Measurements from ENCODE around the gene PLEKHA3. TPM values are rescaled to one million over a fixed set of nuclear protein-coding genes. Genes with fewer than 3 reads are reported as not detected.

The PLEKHA3 gene
- total and polyA plus RNA-seq, 9 of the 15 experiments (the other 6 are each of a cell fraction or from before 2014, with no cell fraction given): 2.3 to 23.4 (median 10.5) TPM

DNA sequence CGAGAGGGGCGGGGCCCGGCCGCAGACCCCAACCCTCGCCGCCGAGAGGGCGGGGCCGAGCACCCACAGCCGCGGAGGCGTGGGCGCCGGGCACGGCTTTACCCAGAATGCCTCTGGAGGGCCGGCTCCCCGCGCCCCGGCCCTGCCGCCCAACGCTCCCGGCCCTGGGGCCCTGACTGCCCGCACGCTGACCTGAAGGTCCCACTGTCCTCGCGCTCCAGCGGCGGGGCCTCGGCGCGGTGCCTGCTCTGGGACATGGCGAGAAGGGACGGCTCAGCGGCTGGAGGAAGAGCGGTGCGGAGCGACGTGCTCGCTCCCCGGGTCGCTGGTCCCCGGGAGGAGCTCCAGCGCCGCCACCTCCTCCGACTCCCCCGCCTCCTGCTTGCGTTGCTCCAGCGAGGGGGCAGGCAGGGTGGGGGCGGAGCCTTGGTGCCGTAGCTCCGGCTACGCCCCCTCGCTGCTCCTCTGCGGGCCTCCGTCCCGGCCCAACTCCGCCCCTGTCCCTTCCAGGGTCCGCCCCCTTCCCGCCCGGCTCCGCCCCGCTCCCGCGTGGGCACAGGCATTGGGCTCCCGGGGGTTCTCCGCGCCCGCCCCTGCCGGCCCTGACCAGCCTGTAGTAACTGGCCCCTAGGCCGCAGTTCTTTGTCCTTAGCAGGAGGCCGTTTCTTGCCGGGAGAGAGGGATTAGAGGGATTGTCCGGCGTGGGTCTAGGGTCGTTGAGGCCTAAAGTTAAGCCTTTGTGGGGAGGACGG lies 29.3 kb upstream of the PLEKHA3 start, which contains the start of the genes PJVK and PRKRA (continued):
- TF ChIP-seq SUPT5H (IDR thresholded peaks at IDR 0.05) (peak; percentile 99), ZNF263 (CRISPR knock-in tag; IDR thresholded peaks at IDR 0.05; ENCODE audit: borderline replicate concordance) (peak; percentile 43; the same call in 1 of the 2 replicates)

DNA sequence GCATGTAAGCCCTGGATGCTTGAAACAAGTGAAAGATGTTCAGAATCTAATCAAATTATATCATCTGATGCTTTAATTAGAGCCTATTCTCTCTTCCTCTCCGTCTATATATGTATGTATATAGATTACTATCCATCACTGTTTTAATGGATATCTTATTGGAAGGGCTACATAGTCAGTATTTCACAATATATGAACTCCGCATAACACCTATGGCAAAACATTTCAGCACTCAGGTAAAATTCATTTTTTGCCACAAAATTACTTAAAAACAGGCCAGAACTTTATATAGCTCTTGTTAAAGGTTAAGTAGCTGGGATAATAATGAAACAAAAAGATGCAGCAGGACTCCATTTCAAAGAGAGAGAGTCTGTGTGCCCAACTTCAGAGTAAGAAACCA lies 27.9 kb upstream of the PLEKHA3 start:
- no peaks in the 10 kb centered on the region for H3K9me1 ChIP-seq (ENCODE audit: control insufficient read depth, insufficient read depth, low read length)
- peaks cover 32% of the 10 kb centered on the region for H3K79me2 ChIP-seq (ENCODE audit: control insufficient read depth, insufficient read depth, low read length)
- WGBS (ENCODE audit: insufficient coverage, low coverage, missing lambda C conversion rate): 92% methylated on average over 2 of the region's 2 CpGs
- ChIA-PET CTCF (ENCODE audit: low intra/inter-chr PET ratio) (no interaction called here), POLR2A (interaction anchor here (1.0 kb wide), 1 partner anchor 22 kb away, joined by 3 read pairs; no protein-coding TSS in a partner anchor)
- TF ChIP-seq MXI1 (IDR thresholded peaks at IDR 0.05; ENCODE audit: low read depth, low read length) (no peak), CEBPG (CRISPR knock-in tag; IDR thresholded peaks at IDR 0.05) (no peak), CEBPG (tag; conservative IDR thresholded peaks at IDR 0.05 in 1 of 2, IDR thresholded peaks at IDR 0.05 in 1 of 2) (peak in 1 of 2 experiments; percentile 45; a peak in 1 of 4 replicates), ZNF408 (CRISPR knock-in tag; IDR thresholded peaks at IDR 0.05; ENCODE audit: low read depth) (no peak)
- TF ChIP-seq, protein P1, sequence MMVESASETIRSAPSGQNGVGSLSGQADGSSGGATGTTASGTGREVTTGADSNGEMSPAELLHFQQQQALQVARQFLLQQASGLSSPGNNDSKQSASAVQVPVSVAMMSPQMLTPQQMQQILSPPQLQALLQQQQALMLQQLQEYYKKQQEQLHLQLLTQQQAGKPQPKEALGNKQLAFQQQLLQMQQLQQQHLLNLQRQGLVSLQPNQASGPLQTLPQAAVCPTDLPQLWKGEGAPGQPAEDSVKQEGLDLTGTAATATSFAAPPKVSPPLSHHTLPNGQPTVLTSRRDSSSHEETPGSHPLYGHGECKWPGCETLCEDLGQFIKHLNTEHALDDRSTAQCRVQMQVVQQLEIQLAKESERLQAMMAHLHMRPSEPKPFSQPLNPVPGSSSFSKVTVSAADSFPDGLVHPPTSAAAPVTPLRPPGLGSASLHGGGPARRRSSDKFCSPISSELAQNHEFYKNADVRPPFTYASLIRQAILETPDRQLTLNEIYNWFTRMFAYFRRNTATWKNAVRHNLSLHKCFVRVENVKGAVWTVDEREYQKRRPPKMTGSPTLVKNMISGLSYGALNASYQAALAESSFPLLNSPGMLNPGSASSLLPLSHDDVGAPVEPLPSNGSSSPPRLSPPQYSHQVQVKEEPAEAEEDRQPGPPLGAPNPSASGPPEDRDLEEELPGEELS (CRISPR knock-in tag; IDR thresholded peaks at IDR 0.05; ENCODE audit: borderline replicate concordance): no peak
- BruUV-seq (replicated peaks): no TSS peak
- no peak overlapping the region for H3K9ac ChIP-seq (ENCODE audit: insufficient read depth in 1 of 2, low read depth in 2 of 2, low read length in 2 of 2)
- H3K4me1 ChIP-seq (replicated peaks in 1 of 2; ENCODE audit: control insufficient read depth in 2 of 2, insufficient read depth in 2 of 2, low read length in 2 of 2): peaks cover 14 to 19% of the 10 kb centered on the region in 2 experiments; a peak in 4 of 5 replicates
- H3K27me3 ChIP-seq (ENCODE audit: control insufficient read depth in 2 of 2, insufficient read depth in 2 of 2, low read length in 2 of 2): no peaks in the 10 kb centered on the region
- H3K4me2 ChIP-seq (ENCODE audit: insufficient read depth, low read length): no peak overlapping the region
- DNase-seq (ENCODE audit: extremely low read depth in 1 of 4, low spot score in 3 of 4): no peak
- H4K20me1 ChIP-seq (replicated peaks; ENCODE audit: control insufficient read depth, insufficient read depth, low read length): 0 out of 2 replicates have a peak, but pooled peaks cover 7% of the 10 kb centered on the region
- no peak overlapping the region for H3K27ac ChIP-seq (ENCODE audit: extremely low read depth, low read depth, low read length)
- in situ Hi-C loops (cut with MboI) (no loop called here), intact Hi-C loops (cut with micrococcal nuclease) (no loop called here)
- peaks cover 18% of the 10 kb centered on the region for H3K36me3 ChIP-seq (ENCODE audit: control insufficient read depth, insufficient read depth, low read length)
- FAIRE-seq: no peak
- no peak for ATAC-seq
- H3K4me3 ChIP-seq: no peak overlapping the region
- H3K9me3 ChIP-seq (replicated peaks; ENCODE audit: control insufficient read depth, insufficient read depth, low read depth, low read length): no peaks in the 10 kb centered on the region
- H2AFZ ChIP-seq (ENCODE audit: low read depth, low read length): no peak overlapping the region
